ENCODE results near the gene USP3.
A peak's percentile ranks its signal among the peaks of the same experiment; 100 is the strongest.

GRCh38 chr15:63465104-63465503 lies 39.3 kb upstream of the USP3 start:
- TF ChIP-seq, protein P1, sequence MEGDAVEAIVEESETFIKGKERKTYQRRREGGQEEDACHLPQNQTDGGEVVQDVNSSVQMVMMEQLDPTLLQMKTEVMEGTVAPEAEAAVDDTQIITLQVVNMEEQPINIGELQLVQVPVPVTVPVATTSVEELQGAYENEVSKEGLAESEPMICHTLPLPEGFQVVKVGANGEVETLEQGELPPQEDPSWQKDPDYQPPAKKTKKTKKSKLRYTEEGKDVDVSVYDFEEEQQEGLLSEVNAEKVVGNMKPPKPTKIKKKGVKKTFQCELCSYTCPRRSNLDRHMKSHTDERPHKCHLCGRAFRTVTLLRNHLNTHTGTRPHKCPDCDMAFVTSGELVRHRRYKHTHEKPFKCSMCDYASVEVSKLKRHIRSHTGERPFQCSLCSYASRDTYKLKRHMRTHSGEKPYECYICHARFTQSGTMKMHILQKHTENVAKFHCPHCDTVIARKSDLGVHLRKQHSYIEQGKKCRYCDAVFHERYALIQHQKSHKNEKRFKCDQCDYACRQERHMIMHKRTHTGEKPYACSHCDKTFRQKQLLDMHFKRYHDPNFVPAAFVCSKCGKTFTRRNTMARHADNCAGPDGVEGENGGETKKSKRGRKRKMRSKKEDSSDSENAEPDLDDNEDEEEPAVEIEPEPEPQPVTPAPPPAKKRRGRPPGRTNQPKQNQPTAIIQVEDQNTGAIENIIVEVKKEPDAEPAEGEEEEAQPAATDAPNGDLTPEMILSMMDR (IDR thresholded peaks at IDR 0.05) = no peak
- TF ChIP-seq POLR2AphosphoS5 (IDR thresholded peaks at IDR 0.05) = peak; percentile 56
